ENCODE results near the gene CNTN1.
A peak's percentile ranks its signal among the peaks of the same experiment; 100 is the strongest.

The CNTN1 gene

DNA sequence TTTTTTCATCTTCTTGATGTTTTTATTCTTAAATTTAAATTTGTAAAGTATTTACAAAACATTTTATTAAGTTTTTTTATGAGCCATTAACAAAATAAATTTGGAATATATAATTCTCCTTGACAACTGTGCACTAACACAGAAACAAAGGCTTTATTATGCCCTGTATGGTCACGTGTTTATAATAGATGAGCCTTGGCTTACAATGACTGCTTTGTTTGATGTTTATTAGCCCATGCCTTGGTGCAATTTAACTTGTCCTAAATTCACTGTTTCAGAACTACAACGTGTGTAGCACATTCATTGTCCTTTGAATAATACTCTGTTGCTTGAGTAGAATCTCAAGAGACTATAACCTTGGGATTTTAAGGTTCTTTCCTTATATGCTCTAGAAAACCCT lies 59.8 kb downstream of the CNTN1 start:
- H3K9me3 ChIP-seq (replicated peaks in 1 of 2; ENCODE audit: control insufficient read depth in 2 of 2, insufficient read depth in 1 of 2, low read depth in 1 of 2, low read length in 2 of 2): no peaks in the 10 kb centered on the region
- H2BK5ac ChIP-seq (ENCODE audit: low read length): no peak overlapping the region
- H3K18ac ChIP-seq (ENCODE audit: low read length): no peak overlapping the region
- H3K9ac ChIP-seq (ENCODE audit: low read depth, low read length, poor library complexity): no peak overlapping the region
- no peak for DNase-seq (ENCODE audit: low spot score)
- no CpG with 5 or more reads among the region's 2 CpGs for WGBS, 2 donors (ENCODE audit: extremely low coverage in 2 of 2, insufficient read length in 2 of 2, insufficient replicate concordance in 1 of 2)
- no peak overlapping the region for H2BK12ac ChIP-seq (ENCODE audit: low read length)
- H3K36me3 ChIP-seq (replicated peaks in 1 of 2; ENCODE audit: control insufficient read depth in 2 of 2, insufficient read depth in 2 of 2, low read length in 2 of 2): no peaks in the 10 kb centered on the region
- H4K8ac ChIP-seq (ENCODE audit: low read depth, low read length): no peak overlapping the region
- no peaks in the 10 kb centered on the region for H3K27me3 ChIP-seq (ENCODE audit: control insufficient read depth in 3 of 3, insufficient read depth in 3 of 3, low read depth in 1 of 3, low read length in 3 of 3)
- no peak overlapping the region for H3K4me2 ChIP-seq (ENCODE audit: insufficient read depth, low read length, poor library complexity, severe bottlenecking)
- H2AFZ ChIP-seq (ENCODE audit: low read length): no peak overlapping the region
- H3K23ac ChIP-seq (ENCODE audit: low read depth, low read length, poor library complexity): no peak overlapping the region
- no peak overlapping the region for H2AK5ac ChIP-seq (ENCODE audit: low read depth, low read length)
- H3K27ac ChIP-seq (replicated peaks; ENCODE audit: low read length): no peak overlapping the region
- no peak overlapping the region for H2BK120ac ChIP-seq (ENCODE audit: low read depth, low read length)
- H2BK15ac ChIP-seq (ENCODE audit: low read length): no peak overlapping the region
- H4K91ac ChIP-seq (ENCODE audit: low read depth, low read length, poor library complexity): no peak overlapping the region
- H3K79me1 ChIP-seq (ENCODE audit: low read depth, low read length): no peaks in the 10 kb centered on the region
- H3K4me1 ChIP-seq (ENCODE audit: control insufficient read depth in 2 of 2, insufficient read depth in 1 of 2, low read depth in 1 of 2, low read length in 2 of 2): no peaks in the 10 kb centered on the region
- H3K14ac ChIP-seq (ENCODE audit: low read length): no peak overlapping the region
- no peak overlapping the region for H3K4me3 ChIP-seq (ENCODE audit: low read length in 2 of 2)
- H3K4ac ChIP-seq (ENCODE audit: low read length): no peak overlapping the region

DNA sequence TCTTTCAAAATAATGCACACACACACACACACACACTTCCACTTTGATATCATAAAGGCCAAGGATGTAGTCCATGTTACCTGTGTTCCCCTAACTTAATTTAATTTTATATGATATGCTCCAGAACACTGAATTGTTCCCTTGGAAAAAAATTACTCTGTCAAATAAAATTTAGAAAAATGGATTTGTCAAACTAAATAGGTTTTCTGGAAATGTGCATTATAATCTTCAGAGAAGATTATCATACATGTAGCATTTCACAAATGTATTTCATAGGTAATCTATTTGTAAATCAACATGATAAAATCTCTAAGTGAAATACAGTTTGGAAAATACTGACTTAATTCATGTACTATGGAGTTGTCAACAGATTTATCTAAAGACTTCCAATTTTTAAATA lies 68.6 kb downstream of the CNTN1 start:
- Histone ChIP-seq H2AFZ (ENCODE audit: low read length) (no peak overlapping the region), H2BK12ac (ENCODE audit: low read length) (no peak overlapping the region), H2BK5ac (ENCODE audit: low read length) (no peak overlapping the region), H4K8ac (ENCODE audit: low read depth, low read length) (no peak overlapping the region), H3K23ac (ENCODE audit: low read depth, low read length, poor library complexity) (no peak overlapping the region), H3K27me3 (ENCODE audit: control insufficient read depth in 3 of 3, insufficient read depth in 3 of 3, low read depth in 1 of 3, low read length in 3 of 3) (no peaks in the 10 kb centered on the region), H2BK120ac (ENCODE audit: low read depth, low read length) (no peak overlapping the region), H3K4me3 (ENCODE audit: low read length in 2 of 2) (no peak overlapping the region), H3K14ac (ENCODE audit: low read length) (no peak overlapping the region), H3K27ac (replicated peaks; ENCODE audit: low read length) (no peak overlapping the region), H3K4ac (ENCODE audit: low read length) (no peak overlapping the region), H3K4me2 (ENCODE audit: insufficient read depth, low read length, poor library complexity, severe bottlenecking) (no peak overlapping the region), H3K9me3 (replicated peaks in 1 of 2; ENCODE audit: control insufficient read depth in 2 of 2, insufficient read depth in 1 of 2, low read depth in 1 of 2, low read length in 2 of 2) (no peaks in the 10 kb centered on the region), H2AK5ac (ENCODE audit: low read depth, low read length) (no peak overlapping the region), H2BK15ac (ENCODE audit: low read length) (no peak overlapping the region), H3K36me3 (replicated peaks in 1 of 2; ENCODE audit: control insufficient read depth in 2 of 2, insufficient read depth in 2 of 2, low read length in 2 of 2) (no peaks in the 10 kb centered on the region), H3K9ac (ENCODE audit: low read depth, low read length, poor library complexity) (no peak overlapping the region), H3K4me1 (ENCODE audit: control insufficient read depth in 2 of 2, insufficient read depth in 1 of 2, low read depth in 1 of 2, low read length in 2 of 2) (no peaks in the 10 kb centered on the region), H3K79me1 (ENCODE audit: low read depth, low read length) (no peaks in the 10 kb centered on the region), H4K91ac (ENCODE audit: low read depth, low read length, poor library complexity) (no peak overlapping the region), H3K18ac (ENCODE audit: low read length) (no peak overlapping the region)
- DNase-seq (ENCODE audit: low spot score): no peak

- Histone ChIP-seq H3K4me3 (ENCODE audit: low read length in 2 of 2) (no peak overlapping the region), H2BK5ac (ENCODE audit: low read length) (no peak overlapping the region), H2BK15ac (ENCODE audit: low read length) (no peak overlapping the region), H3K23ac (ENCODE audit: low read depth, low read length, poor library complexity) (no peak overlapping the region), H4K8ac (ENCODE audit: low read depth, low read length) (no peak overlapping the region), H3K4me2 (ENCODE audit: insufficient read depth, low read length, poor library complexity, severe bottlenecking) (no peak overlapping the region), H4K91ac (ENCODE audit: low read depth, low read length, poor library complexity) (no peak overlapping the region), H3K79me1 (ENCODE audit: low read depth, low read length) (no peaks in the 10 kb centered on the region), H3K4ac (ENCODE audit: low read length) (no peak overlapping the region), H3K27ac (replicated peaks; ENCODE audit: low read length) (no peak overlapping the region), H3K9me3 (replicated peaks in 1 of 2; ENCODE audit: control insufficient read depth in 2 of 2, insufficient read depth in 1 of 2, low read depth in 1 of 2, low read length in 2 of 2) (no peaks in the 10 kb centered on the region), H2AK5ac (ENCODE audit: low read depth, low read length) (no peak overlapping the region), H3K18ac (ENCODE audit: low read length) (no peak overlapping the region), H2BK12ac (ENCODE audit: low read length) (no peak overlapping the region), H3K14ac (ENCODE audit: low read length) (no peak overlapping the region), H3K9ac (ENCODE audit: low read depth, low read length, poor library complexity) (no peak overlapping the region), H3K27me3 (ENCODE audit: control insufficient read depth in 3 of 3, insufficient read depth in 3 of 3, low read depth in 1 of 3, low read length in 3 of 3) (no peaks in the 10 kb centered on the region), H3K36me3 (replicated peaks in 1 of 2; ENCODE audit: control insufficient read depth in 2 of 2, insufficient read depth in 2 of 2, low read length in 2 of 2) (no peaks in the 10 kb centered on the region), H3K4me1 (ENCODE audit: control insufficient read depth in 2 of 2, insufficient read depth in 1 of 2, low read depth in 1 of 2, low read length in 2 of 2) (no peaks in the 10 kb centered on the region), H2BK120ac (ENCODE audit: low read depth, low read length) (no peak overlapping the region), H2AFZ (ENCODE audit: low read length) (no peak overlapping the region)
- no peak for DNase-seq (ENCODE audit: low spot score)
- no CpG with 5 or more reads among the region's 1 CpG for WGBS, 2 donors (ENCODE audit: extremely low coverage in 2 of 2, insufficient read length in 2 of 2, insufficient replicate concordance in 1 of 2)
Observed at GRCh38 chr12:40762072-40762471, 69.8 kb downstream of the CNTN1 start.

DNA sequence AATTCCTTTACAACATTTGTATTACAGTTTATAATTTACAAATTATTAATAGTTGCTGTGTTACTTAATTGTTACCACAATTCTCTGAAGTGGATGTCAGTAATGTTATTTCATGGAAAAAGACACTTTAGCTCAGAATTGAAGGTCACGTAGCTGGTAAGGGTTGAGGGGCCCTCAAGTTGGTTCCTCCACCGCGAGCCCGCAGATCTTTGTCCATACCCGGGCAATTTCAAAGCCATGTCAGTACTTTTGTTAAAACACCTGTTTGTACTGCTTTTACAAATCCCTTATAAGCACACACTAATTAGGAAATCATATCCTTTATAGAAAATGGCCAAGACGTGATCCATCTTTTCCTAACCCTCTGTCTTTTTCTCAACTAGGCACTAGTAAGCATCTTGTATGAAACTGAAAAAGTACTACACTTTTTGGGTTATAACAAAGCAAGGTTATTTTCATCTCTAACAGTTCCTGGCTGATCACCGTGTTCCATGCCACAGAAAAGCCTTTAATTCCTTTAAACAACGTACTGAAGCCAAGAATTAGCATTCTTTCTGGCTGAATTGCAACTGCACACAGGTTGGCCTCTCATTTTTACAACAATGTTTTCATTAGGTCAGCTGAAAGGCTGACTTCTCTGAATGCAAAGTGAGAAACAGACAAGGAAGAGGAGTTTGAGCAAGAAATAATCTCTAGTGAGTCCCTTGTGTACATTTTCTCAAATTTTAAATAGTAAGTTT lies 76.1 kb downstream of the CNTN1 start:
- DNase-seq (ENCODE audit: low spot score): peak; percentile 1
- no peak overlapping the region for H3K23ac ChIP-seq (ENCODE audit: low read depth, low read length, poor library complexity)
- H3K4me2 ChIP-seq (ENCODE audit: insufficient read depth, low read length, poor library complexity, severe bottlenecking): no peak overlapping the region
- no peaks in the 10 kb centered on the region for H3K36me3 ChIP-seq (replicated peaks in 1 of 2; ENCODE audit: control insufficient read depth in 2 of 2, insufficient read depth in 2 of 2, low read length in 2 of 2)
- no peak overlapping the region for H2BK5ac ChIP-seq (ENCODE audit: low read length)
- no peaks in the 10 kb centered on the region for H3K79me1 ChIP-seq (ENCODE audit: low read depth, low read length)
- H2AK5ac ChIP-seq (ENCODE audit: low read depth, low read length): no peak overlapping the region
- H2AFZ ChIP-seq (ENCODE audit: low read length): no peak overlapping the region
- no peak overlapping the region for H4K8ac ChIP-seq (ENCODE audit: low read depth, low read length)
- no peak overlapping the region for H2BK120ac ChIP-seq (ENCODE audit: low read depth, low read length)
- H3K14ac ChIP-seq (ENCODE audit: low read length): no peak overlapping the region
- H3K4me3 ChIP-seq (ENCODE audit: low read length in 2 of 2): no peak overlapping the region
- H2BK12ac ChIP-seq (ENCODE audit: low read length): no peak overlapping the region
- no peaks in the 10 kb centered on the region for H3K9me3 ChIP-seq (replicated peaks in 1 of 2; ENCODE audit: control insufficient read depth in 2 of 2, insufficient read depth in 1 of 2, low read depth in 1 of 2, low read length in 2 of 2)
- no peak overlapping the region for H3K9ac ChIP-seq (ENCODE audit: low read depth, low read length, poor library complexity)
- no peak overlapping the region for H3K18ac ChIP-seq (ENCODE audit: low read length)
- no peak overlapping the region for H3K4ac ChIP-seq (ENCODE audit: low read length)
- H3K27me3 ChIP-seq (ENCODE audit: control insufficient read depth in 3 of 3, insufficient read depth in 3 of 3, low read depth in 1 of 3, low read length in 3 of 3): no peaks in the 10 kb centered on the region
- no peak overlapping the region for H2BK15ac ChIP-seq (ENCODE audit: low read length)
- no peak overlapping the region for H4K91ac ChIP-seq (ENCODE audit: low read depth, low read length, poor library complexity)
- H3K27ac ChIP-seq (replicated peaks; ENCODE audit: low read length): no peak overlapping the region
- no CpG with 5 or more reads among the region's 8 CpGs for WGBS, 2 donors (ENCODE audit: extremely low coverage in 2 of 2, insufficient read length in 2 of 2, insufficient replicate concordance in 1 of 2)
- peaks cover 0 to 1% of the 10 kb centered on the region in 2 donors for H3K4me1 ChIP-seq (ENCODE audit: control insufficient read depth in 2 of 2, insufficient read depth in 1 of 2, low read depth in 1 of 2, low read length in 2 of 2)

All from neuronal stem cell (in vitro differentiated cells).